Naive thymus-derived CD4-positive, alpha-beta T cell (primary cell): ENCODE measurements around the gene OR5T1. TPM values are rescaled to one million over a fixed set of nuclear protein-coding genes. Genes with fewer than 3 reads are reported as not detected.

Source experiments
- ATAC-seq: fragments of 150-1000 bp; cut with Tn5 transposase; 2 replicates; pipeline ENCODE4 v1.10.0; 2021; ENCODE audit warnings: mild to moderate bottlenecking, moderate library complexity
- CTCF ChIA-PET: fragments of 350-600 bp; sonication (Branson Sonifier 250); formaldehyde crosslinking; loops from one replicate; lab custom pipeline; 2021; ENCODE audit warnings: antibody characterized with exemption; lab: Charles Lee
- POLR2A ChIA-PET: fragments of 350-600 bp; sonication (Branson Sonifier 250); formaldehyde crosslinking; loops from one replicate; lab custom pipeline; 2021; ENCODE audit warnings: antibody characterized with exemption, inconsistent platforms; lab: Charles Lee
- DNase-seq, 9 donors: peaks; one replicate each; pipeline versions ENCODE4 v3.0.0 to v3.0.0-alpha.2; 2020 to 2022; ENCODE audit warnings: mixed read lengths in 1 of 9
- H3K27ac ChIP-seq: one replicate; pipeline ENCODE4 v1.7.0; 2013; ENCODE audit warnings: mild to moderate bottlenecking, low read depth, low read length, moderate library complexity
- H3K27me3 ChIP-seq, 2 donors: one replicate each; pipeline ENCODE4 v1.7.0; 2013; ENCODE audit warnings: low read length in 2 of 2, mild to moderate bottlenecking in 2 of 2, moderate library complexity in 2 of 2; ENCODE audit not compliant: control insufficient read depth in 2 of 2, insufficient read depth in 2 of 2
- H3K36me3 ChIP-seq, 3 experiments: 1 replicate in 2 of 3; 2 replicates in 1 of 3; pipeline ENCODE4 v1.7.0; 2013; ENCODE audit warnings: low read length in 3 of 3, mild to moderate bottlenecking in 3 of 3, moderate library complexity in 1 of 3; ENCODE audit not compliant: insufficient read depth in 3 of 3, control insufficient read depth in 2 of 3
- H3K4me1 ChIP-seq, 2 donors: one replicate each; pipeline ENCODE4 v1.7.0; 2013; ENCODE audit warnings: low read length in 2 of 2, mild to moderate bottlenecking in 2 of 2, moderate library complexity in 1 of 2; ENCODE audit not compliant: control insufficient read depth in 2 of 2, insufficient read depth in 2 of 2
- H3K4me3 ChIP-seq: 2 replicates; pipeline ENCODE4 v1.7.0; 2013; ENCODE audit warnings: mild to moderate bottlenecking, low read length
- H3K9me3 ChIP-seq, 3 experiments: 1 replicate in 2 of 3; 2 replicates in 1 of 3; pipeline ENCODE4 v1.7.0; 2013; ENCODE audit warnings: low read length in 3 of 3; ENCODE audit not compliant: control insufficient read depth in 2 of 3
- H3K27ac Mint-ChIP-seq, 9 donors: one replicate each; pipeline ENCODE4 v1.8.0; 2020 to 2022; ENCODE audit warnings: mixed read lengths in 9 of 9, mild to moderate bottlenecking in 8 of 9, moderate library complexity in 5 of 9, inconsistent platforms in 2 of 9
- H3K27me3 Mint-ChIP-seq, 5 donors: one replicate each; pipeline ENCODE4 v1.8.0; 2021 to 2022; ENCODE audit warnings: mixed read lengths in 5 of 5, mild to moderate bottlenecking in 1 of 5
- H3K36me3 Mint-ChIP-seq, 5 donors: one replicate each; pipeline ENCODE4 v1.8.0; 2020 to 2022; ENCODE audit warnings: mixed read lengths in 5 of 5, mild to moderate bottlenecking in 3 of 5, inconsistent platforms in 1 of 5
- H3K4me1 Mint-ChIP-seq, 7 donors: one replicate each; pipeline ENCODE4 v1.8.0; 2020 to 2022; ENCODE audit warnings: mixed read lengths in 7 of 7, mild to moderate bottlenecking in 3 of 7, inconsistent platforms in 1 of 7
- H3K4me3 Mint-ChIP-seq, 10 donors: one replicate each; pipeline ENCODE4 v1.8.0; 2020 to 2022; ENCODE audit warnings: mild to moderate bottlenecking in 10 of 10, mixed read lengths in 10 of 10, moderate library complexity in 6 of 10, inconsistent platforms in 2 of 10
- H3K9me3 Mint-ChIP-seq, 11 donors: one replicate each; pipeline ENCODE4 v1.8.0; 2020 to 2022; ENCODE audit warnings: mixed read lengths in 11 of 11, mild to moderate bottlenecking in 4 of 11, inconsistent platforms in 1 of 11, moderate library complexity in 1 of 11
- intact Hi-C, 2 donors: fragments of 100-400 bp; cut with micrococcal nuclease; formaldehyde crosslinking; loops; one replicate each; pipeline ENCODE4 v1.15.1; 2023
- polyA plus RNA-seq, 2 donors: library from polyadenylated mRNA; unstranded; fragments of 300-500 nt; fragmentation: Illumina TruSeq; gene quantifications; one replicate each; pipeline ENCODE4 v1.2.3, GENCODE V29; 2021
- total RNA-seq, 6 experiments: library from RNA in 5 of 6; stranded (reverse) in 5 of 6; gene quantifications; 1 replicate in 5 of 6; 2 replicates in 1 of 6; pipeline ENCODE4 v1.2.3 and lab custom pipeline; 2021 to 2026

OR5T1 gene
- total and polyA plus RNA-seq, 7 experiments from 2014 or later, result not detected

DNA sequence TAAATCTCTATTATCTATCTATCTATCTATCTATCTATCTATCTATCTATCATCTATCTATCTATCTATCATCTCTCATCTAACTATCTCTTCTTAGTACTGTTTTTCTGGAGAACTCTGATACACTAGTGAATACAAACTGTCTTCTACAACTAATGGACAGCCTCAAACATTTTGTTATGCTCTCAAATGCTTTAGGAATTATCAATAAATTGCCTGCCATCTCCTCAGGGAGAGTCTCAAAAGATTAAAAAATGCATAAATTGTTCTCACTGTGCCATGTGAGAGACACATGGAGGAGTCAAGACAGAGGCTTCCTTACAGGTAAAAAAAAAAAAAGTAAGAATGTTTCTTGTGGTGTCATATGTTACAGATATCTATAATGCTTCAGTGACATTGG is 40.9 kb downstream of the OR5T1 start, which contains the start of gene OR8K3:
Gene OR8K3, plus strand, starts transcription at position 301 of the 400 bp plus-strand sequence. CDS start 3,163 bp downstream, outside the sequence.
- Histone ChIP-seq H3K9me3 (no peaks in the 10 kb centered on the region), H3K27me3 (no peaks in the 10 kb centered on the region), H3K4me1 (no peaks in the 10 kb centered on the region), H3K4me3 (no peak within 1 kb of the TSS), H3K36me3 (no peaks in the 10 kb centered on the region), H3K27ac (no peak within 1 kb of the TSS)
- Mint-ChIP-seq H3K27ac (no peak within 1 kb of the TSS), H3K9me3 (peaks cover 0 to 34% (median 6%) of the 10 kb centered on the region in 11 donors), H3K36me3 (no peaks in the 10 kb centered on the region), H3K27me3 (no peaks in the 10 kb centered on the region), H3K4me3 (no peak within 1 kb of the TSS), H3K4me1 (no peaks in the 10 kb centered on the region)
- CTCF ChIA-PET, result no interaction called here
- ATAC-seq, result no peak
- POLR2A ChIA-PET, result no interaction called here
- intact Hi-C loops, result no loop called here
- no peak for DNase-seq

Other genes starting within 250 kb of the OR5T1 start
- gene OR5AS1, start 246.5 kb upstream of the OR5T1 start, total RNA-seq, result not detected
- not detected for gene OR5AS1, start 246.5 kb upstream of the OR5T1 start, polyA plus RNA-seq
- not detected for gene OR8I2, start 180.8 kb upstream of the OR5T1 start, total RNA-seq
- not detected for gene OR8I2, start 180.8 kb upstream of the OR5T1 start, polyA plus RNA-seq
- not detected for gene OR8H2, start 170.5 kb upstream of the OR5T1 start, total RNA-seq
- not detected for gene OR8H2, start 170.5 kb upstream of the OR5T1 start, polyA plus RNA-seq
- not detected for gene OR8H3, start 151.8 kb upstream of the OR5T1 start, total RNA-seq
- not detected for gene OR8H3, start 151.8 kb upstream of the OR5T1 start, polyA plus RNA-seq
- gene OR8J3, start 134.0 kb upstream of the OR5T1 start, total RNA-seq, result not detected
- not detected for gene OR8J3, start 134.0 kb upstream of the OR5T1 start, polyA plus RNA-seq
- gene OR8K5, start 113.8 kb upstream of the OR5T1 start, total RNA-seq, result not detected
- gene OR8K5, start 113.8 kb upstream of the OR5T1 start, polyA plus RNA-seq, result not detected
- not detected for gene OR5J2, start 97.5 kb upstream of the OR5T1 start, total RNA-seq
- gene OR5J2, start 97.5 kb upstream of the OR5T1 start, polyA plus RNA-seq, result not detected
- not detected for gene OR5T2, start 39.9 kb upstream of the OR5T1 start, total RNA-seq
- not detected for gene OR5T2, start 39.9 kb upstream of the OR5T1 start, polyA plus RNA-seq
- gene OR5T3, start 21.9 kb upstream of the OR5T1 start, total RNA-seq, result not detected
- gene OR5T3, start 21.9 kb upstream of the OR5T1 start, polyA plus RNA-seq, result not detected
- gene OR8H1, start 18.1 kb downstream of the OR5T1 start, total RNA-seq, result not detected
- gene OR8H1, start 18.1 kb downstream of the OR5T1 start, polyA plus RNA-seq, result not detected
- gene OR8K3, start 41.0 kb downstream of the OR5T1 start, total RNA-seq, result not detected
- not detected for gene OR8K3, start 41.0 kb downstream of the OR5T1 start, polyA plus RNA-seq
- gene OR8K1, start 71.9 kb downstream of the OR5T1 start, total RNA-seq, result not detected
- gene OR8K1, start 71.9 kb downstream of the OR5T1 start, polyA plus RNA-seq, result not detected
- gene OR8J1, start 80.1 kb downstream of the OR5T1 start, total RNA-seq, result not detected
- gene OR8J1, start 80.1 kb downstream of the OR5T1 start, polyA plus RNA-seq, result not detected
- gene OR8U1, start 101.5 kb downstream of the OR5T1 start, total RNA-seq, result not detected
- gene OR8U1, start 101.5 kb downstream of the OR5T1 start, polyA plus RNA-seq, result not detected
- gene OR5AL1, start 138.5 kb downstream of the OR5T1 start, total RNA-seq, result not detected
- not detected for gene OR5AL1, start 138.5 kb downstream of the OR5T1 start, polyA plus RNA-seq
- not detected for gene OR5M3, start 199.2 kb downstream of the OR5T1 start, total RNA-seq
- gene OR5M3, start 199.2 kb downstream of the OR5T1 start, polyA plus RNA-seq, result not detected
- gene OR5M8, start 217.2 kb downstream of the OR5T1 start, total RNA-seq, result not detected
- not detected for gene OR5M8, start 217.2 kb downstream of the OR5T1 start, polyA plus RNA-seq